SU-DHL-6 (cell line): Measurements from ENCODE around the gene SYTL3.

Source experiments
- EZH2phosphoT487 ChIP-seq: fragments of 200-600 bp; sonication (generic), shearing (Covaris generic); conservative IDR thresholded peaks from 2 replicates; pipeline ENCODE4 v1.6.1; 2018; ENCODE audit warnings: mild to moderate bottlenecking, antibody characterized with exemption, low read length, moderate library complexity, mixed read lengths
- TF ChIP-seq, protein P1 (sequence below): fragments of 200-600 bp; sonication (generic); IDR thresholded peaks from one replicate; pipeline ENCODE4 v1.5.1; 2017; ENCODE audit warnings: antibody characterized with exemption, mild to moderate bottlenecking, low read length, moderate library complexity; ENCODE audit not compliant: insufficient read depth, poor library complexity, severe bottlenecking

DNA sequence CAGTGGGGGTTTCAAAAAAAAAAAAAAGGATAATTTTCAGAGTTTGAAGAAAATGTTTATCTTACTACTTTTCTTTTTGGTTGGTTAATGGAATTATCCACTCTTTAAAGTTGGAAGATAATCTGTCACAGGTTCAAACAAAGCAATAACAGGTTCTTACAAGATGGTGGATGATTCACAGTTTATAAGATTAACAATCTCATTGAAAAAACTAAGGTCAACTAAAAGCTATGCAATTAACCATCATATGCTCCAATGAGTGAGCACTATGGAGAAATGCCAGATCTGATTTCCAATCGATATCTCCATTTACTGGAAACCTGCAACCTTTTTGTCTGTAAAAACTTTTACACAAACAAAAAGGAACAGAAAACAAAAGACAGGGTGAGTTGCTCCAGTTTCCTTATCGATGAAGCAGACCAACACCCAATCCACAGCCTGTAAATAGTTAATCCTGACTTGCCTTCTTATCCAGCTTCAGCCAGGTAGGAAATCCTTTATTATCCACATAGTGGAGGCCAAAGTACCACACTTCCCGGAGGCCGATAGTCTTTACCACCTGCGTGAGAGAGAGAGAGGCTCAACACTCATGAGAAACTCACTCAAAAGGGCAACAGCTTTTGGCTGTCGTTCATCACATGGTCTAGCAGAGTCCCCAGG is 136.9 kb downstream of the SYTL3 start:
- TF ChIP-seq, protein P1, sequence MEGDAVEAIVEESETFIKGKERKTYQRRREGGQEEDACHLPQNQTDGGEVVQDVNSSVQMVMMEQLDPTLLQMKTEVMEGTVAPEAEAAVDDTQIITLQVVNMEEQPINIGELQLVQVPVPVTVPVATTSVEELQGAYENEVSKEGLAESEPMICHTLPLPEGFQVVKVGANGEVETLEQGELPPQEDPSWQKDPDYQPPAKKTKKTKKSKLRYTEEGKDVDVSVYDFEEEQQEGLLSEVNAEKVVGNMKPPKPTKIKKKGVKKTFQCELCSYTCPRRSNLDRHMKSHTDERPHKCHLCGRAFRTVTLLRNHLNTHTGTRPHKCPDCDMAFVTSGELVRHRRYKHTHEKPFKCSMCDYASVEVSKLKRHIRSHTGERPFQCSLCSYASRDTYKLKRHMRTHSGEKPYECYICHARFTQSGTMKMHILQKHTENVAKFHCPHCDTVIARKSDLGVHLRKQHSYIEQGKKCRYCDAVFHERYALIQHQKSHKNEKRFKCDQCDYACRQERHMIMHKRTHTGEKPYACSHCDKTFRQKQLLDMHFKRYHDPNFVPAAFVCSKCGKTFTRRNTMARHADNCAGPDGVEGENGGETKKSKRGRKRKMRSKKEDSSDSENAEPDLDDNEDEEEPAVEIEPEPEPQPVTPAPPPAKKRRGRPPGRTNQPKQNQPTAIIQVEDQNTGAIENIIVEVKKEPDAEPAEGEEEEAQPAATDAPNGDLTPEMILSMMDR: no peak
- no peak for TF ChIP-seq EZH2phosphoT487
